GM10266 (cell line): ENCODE results near the gene ASCC1.
A peak's percentile ranks its signal among the peaks of the same experiment; 100 is the strongest.

Experiments used
- DNase-seq: peaks from one replicate; pipeline ENCODE4 v3.0.0; 2012; ENCODE audit errors: extremely low spot score
- TF ChIP-seq, protein P1 (sequence below): IDR thresholded peaks from 2 replicates; pipeline ENCODE4 v1.5.1; 2012; ENCODE audit warnings: mild to moderate bottlenecking, low read depth; ENCODE audit not compliant: control insufficient read depth, insufficient read depth; ENCODE audit errors: missing control alignments

The ASCC1 gene

DNA sequence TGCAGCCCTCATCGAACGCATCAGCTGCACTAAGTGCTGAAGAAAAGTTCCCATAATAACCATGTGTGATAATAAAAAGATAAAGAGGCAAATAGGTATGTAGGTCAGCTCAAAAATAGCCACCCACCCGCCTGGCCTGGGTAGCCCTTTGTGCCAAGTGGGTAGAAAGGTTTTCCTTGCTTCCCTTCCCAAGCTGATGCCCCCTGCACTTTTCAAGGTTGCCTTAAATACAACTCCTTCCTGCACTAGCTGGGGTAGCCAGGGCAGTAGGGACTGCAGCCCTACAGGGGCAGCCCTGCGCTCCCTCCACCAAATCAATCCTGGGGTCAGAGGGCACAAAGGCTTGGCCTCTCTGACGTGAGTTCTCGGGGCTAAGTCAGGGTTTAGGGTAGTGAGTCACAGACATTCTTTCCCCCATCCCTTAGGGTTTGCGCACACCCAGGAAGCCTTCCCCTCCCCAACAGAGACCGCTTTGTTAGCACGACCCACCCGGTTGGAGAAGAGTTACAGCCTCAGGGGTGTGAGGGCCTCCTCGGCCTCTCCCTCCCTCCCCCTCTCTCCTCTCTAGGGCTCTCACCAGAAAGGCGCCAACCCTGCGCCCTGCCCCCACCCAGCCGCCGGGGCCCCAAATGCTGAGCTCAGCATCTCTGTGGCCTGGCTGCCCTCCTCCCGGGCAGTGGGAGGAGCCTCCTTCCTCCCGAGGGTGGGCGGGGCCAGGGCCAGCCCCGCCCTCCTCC is 44.3 kb upstream of the ASCC1 start:
- TF ChIP-seq, protein P1, sequence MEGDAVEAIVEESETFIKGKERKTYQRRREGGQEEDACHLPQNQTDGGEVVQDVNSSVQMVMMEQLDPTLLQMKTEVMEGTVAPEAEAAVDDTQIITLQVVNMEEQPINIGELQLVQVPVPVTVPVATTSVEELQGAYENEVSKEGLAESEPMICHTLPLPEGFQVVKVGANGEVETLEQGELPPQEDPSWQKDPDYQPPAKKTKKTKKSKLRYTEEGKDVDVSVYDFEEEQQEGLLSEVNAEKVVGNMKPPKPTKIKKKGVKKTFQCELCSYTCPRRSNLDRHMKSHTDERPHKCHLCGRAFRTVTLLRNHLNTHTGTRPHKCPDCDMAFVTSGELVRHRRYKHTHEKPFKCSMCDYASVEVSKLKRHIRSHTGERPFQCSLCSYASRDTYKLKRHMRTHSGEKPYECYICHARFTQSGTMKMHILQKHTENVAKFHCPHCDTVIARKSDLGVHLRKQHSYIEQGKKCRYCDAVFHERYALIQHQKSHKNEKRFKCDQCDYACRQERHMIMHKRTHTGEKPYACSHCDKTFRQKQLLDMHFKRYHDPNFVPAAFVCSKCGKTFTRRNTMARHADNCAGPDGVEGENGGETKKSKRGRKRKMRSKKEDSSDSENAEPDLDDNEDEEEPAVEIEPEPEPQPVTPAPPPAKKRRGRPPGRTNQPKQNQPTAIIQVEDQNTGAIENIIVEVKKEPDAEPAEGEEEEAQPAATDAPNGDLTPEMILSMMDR, result no peak
- DNase-seq, result no peak

- TF ChIP-seq, protein P1, result no peak
- no peak for DNase-seq
Measured at GRCh38 chr10:72259491-72260238, 43.6 kb upstream of the ASCC1 start.

DNA sequence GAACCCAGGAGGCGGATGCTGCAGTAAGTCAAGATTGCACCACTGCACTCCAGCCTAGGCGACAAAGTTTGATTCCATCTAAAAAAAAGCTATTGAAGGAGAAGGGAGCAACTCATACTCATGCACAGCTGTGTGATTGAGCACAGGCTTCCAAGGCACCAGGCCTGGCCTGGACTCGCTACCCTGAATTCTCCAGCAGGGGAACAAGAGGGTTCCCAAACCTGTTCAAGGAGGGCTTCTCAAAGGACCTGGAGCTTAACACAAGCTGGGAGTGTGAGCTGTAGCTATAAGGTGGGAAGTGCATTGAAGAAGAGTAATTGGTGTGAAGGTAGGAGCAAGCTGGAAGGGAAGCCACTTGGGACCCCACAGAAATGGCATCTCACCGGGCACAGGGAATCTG is 42.5 kb upstream of the ASCC1 start:
- TF ChIP-seq, protein P1, result no peak

DNA sequence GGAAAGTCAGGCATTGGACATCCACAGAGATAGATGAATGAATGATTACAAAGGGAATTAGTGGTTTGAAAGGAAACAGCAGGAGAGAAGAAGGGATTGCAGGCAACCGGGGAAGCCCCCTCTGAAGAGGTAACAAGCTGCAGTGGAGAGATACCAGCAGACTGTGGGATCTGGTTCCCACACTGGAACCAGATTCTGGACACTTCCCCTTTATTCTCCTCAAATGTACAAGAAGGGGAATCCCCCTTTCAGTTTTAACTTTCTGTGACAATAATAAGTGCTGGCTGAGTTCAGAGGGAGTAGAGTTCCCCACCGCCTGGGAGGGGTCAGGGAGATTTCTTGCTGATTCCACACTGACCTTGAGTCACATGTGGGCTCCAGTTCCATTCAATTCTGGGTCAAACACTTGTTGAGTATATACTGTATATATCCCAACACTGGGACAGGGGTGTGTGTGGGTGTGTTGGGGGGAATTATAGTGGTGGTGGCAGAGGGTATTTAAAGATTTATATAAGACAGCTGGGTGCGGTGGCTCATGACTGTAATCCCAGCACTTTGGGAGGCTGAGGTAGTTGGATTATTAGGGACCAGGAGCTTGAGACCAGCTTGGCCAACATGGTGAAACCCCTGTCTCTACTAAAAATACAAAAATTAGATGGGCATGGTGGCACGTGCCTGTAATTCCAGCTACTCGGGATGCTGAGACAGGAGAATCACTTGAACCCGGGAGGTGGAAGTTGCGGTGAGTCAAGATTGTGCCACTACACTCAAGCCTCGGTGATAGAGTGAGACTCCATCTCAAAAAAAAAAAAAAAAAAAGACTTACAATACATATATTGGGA is 41.2 kb upstream of the ASCC1 start:
- peak; percentile 51 for DNase-seq
- TF ChIP-seq, protein P1, result no peak

More for the DNA sequence above, 42.5 kb upstream of the ASCC1 start:
- no peak for DNase-seq

DNA sequence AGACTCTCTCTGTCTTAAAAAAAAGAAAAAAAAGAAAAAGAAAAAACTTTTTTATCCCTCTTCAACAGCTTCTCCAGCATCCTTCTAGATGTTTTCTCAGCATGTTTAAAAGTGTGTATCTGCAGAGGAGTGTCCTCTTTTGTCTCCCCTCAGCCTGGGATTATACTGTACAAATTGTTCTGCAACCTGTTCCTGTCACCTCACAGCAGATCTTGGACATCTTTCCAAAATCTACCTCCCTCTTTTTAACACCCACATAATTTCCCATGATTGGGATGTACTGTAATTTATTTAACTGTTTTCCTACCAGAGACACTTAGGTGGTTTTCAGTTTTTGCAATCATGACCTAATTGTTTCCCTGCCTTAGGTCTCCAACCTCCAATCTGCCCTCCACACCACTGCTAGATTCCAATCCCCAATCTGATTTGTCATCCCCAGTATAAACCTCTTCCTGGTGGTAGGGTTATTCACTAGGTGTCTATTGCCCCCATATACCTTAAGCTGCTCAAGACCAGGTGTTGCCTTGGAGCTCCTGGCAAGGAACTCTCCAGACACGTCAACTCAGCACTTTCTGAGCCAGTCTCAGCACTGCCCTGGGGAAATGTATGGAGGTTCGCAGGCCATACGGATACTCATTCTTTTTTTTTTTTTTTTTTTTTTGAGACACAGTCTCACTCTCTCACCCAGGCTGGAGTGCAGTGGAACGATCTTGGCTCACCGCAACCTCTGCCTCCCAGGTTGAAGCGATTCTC is 40.1 kb upstream of the ASCC1 start:
- TF ChIP-seq, protein P1, result no peak
- DNase-seq, result no peak

DNA sequence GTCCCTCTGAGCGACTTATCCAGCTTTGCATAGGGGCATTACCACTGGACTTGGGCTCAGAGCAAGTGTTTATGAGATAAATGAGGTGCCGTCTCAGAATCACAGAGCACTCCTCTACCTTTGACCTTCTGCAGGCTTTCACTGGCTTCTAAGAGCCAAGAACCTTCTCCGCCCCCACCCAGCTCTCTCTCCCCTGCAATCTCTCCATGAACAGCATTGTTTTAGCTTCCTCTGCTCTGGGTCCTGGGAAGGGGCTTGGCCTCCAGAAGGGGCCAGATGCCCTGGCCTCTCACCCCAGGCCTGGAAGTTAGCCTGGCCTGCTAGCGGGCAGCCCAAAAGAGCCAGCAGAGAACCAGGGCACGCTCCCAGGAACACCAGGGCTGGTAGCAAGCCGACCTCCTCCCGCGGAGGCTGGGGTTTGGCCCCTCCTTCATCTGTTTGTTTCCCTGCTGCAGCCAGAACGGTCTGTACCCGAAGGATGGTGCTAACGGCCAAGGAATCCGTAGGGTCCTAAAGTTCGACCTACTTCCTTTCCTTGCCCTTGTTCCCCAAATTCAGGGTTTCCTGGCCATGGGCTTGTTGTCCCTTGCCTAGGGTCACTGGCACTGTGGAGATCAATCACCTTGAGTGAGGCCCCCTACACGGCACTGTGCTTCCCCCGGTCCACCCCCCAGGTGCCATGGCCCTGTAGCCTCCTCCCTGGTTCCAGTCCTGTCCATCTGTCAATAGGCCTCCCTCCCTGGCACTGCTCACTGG is 38.9 kb upstream of the ASCC1 start:
- DNase-seq, result no peak
- TF ChIP-seq, protein P1, result no peak
